H1 (cell line): ENCODE data around the gene ZBTB4. TPM values are rescaled to one million over a fixed set of nuclear protein-coding genes. Genes with fewer than 3 reads are reported as not detected.
A peak's percentile ranks its signal among the peaks of the same experiment; 100 is the strongest.

Experiments
- CTCF ChIA-PET: fragments of 300-600 bp; sonication (Branson Sonifier 250); formaldehyde crosslinking; loops from one replicate; lab custom pipeline; 2021; ENCODE audit not compliant: partially characterized antibody; lab: Charles Lee
- POLR2A ChIA-PET: fragments of 300-600 bp; sonication (Branson Sonifier 250); formaldehyde crosslinking; loops from one replicate; lab custom pipeline; 2021; ENCODE audit warnings: inconsistent platforms; ENCODE audit not compliant: partially characterized antibody; lab: Charles Lee
- DNase-seq, 2 experiments: peaks; one replicate each; pipeline versions ENCODE4 v3.0.0 to v3.0.0-alpha.2; 2010 to 2022; ENCODE audit warnings: low spot score in 2 of 2, low read depth in 1 of 2, mixed read lengths in 1 of 2
- FAIRE-seq: peaks from 2 replicates; lab custom pipeline; 2011; peaks lifted over from hg19 to GRCh38; lab: Jason Lieb, UNC
- H2AFZ ChIP-seq: 2 replicates; pipeline ENCODE4 v1.8.1; 2012; ENCODE audit warnings: low read length, inconsistent platforms
- H2AK5ac ChIP-seq: 2 replicates; pipeline ENCODE4 v1.6.1; 2013; ENCODE audit warnings: low read depth, low read length
- H2BK120ac ChIP-seq: replicated peaks from 2 replicates; pipeline ENCODE3; 2013; ENCODE audit warnings: low read depth, low read length, inconsistent platforms
- H2BK12ac ChIP-seq: 2 replicates; pipeline ENCODE4 v1.6.1; 2013; ENCODE audit warnings: low read depth, low read length
- H2BK15ac ChIP-seq: 2 replicates; pipeline ENCODE4 v1.6.1; 2013; ENCODE audit warnings: low read length
- H2BK20ac ChIP-seq: 2 replicates; pipeline ENCODE4 v1.6.1; 2013; ENCODE audit warnings: low read length
- H2BK5ac ChIP-seq: 2 replicates; pipeline ENCODE4 v1.6.1; 2013; ENCODE audit warnings: low read depth, low read length
- H3K14ac ChIP-seq: 2 replicates; pipeline ENCODE4 v1.6.1; 2013; ENCODE audit warnings: inconsistent platforms; ENCODE audit not compliant: insufficient read length
- H3K18ac ChIP-seq: 2 replicates; pipeline ENCODE4 v1.6.1; 2013; ENCODE audit warnings: low read length; ENCODE audit errors: extremely low read depth
- H3K23ac ChIP-seq: 2 replicates; pipeline ENCODE4 v1.6.1; 2013; ENCODE audit warnings: inconsistent platforms; ENCODE audit not compliant: insufficient read length
- H3K23me2 ChIP-seq: 2 replicates; pipeline ENCODE4 v1.6.1; 2013; ENCODE audit warnings: low read depth, low read length
- H3K27ac ChIP-seq: 2 replicates; pipeline ENCODE4 v1.6.1; 2011; ENCODE audit warnings: low read depth, low read length, inconsistent platforms
- H3K27me3 ChIP-seq, 4 experiments: replicated peaks in 1 of 4; 1 replicate in 1 of 4; 2 replicates in 3 of 4; pipeline versions ENCODE4 v1.6.1 to v1.8.1; 2011 to 2013; ENCODE audit warnings: low read length in 3 of 4, mild to moderate bottlenecking in 3 of 4, inconsistent platforms in 2 of 4, mixed read lengths in 2 of 4, moderate library complexity in 1 of 4; ENCODE audit not compliant: control insufficient read depth in 3 of 4, insufficient read depth in 3 of 4; ENCODE audit errors: extremely low read depth in 1 of 4
- H3K36me3 ChIP-seq, 4 experiments: 2 replicates each; pipeline versions ENCODE4 v1.6.1 to v1.8.1; 2011 to 2013; ENCODE audit warnings: mild to moderate bottlenecking in 4 of 4, low read length in 3 of 4, moderate library complexity in 2 of 4, control low read depth in 1 of 4, inconsistent platforms in 1 of 4; ENCODE audit not compliant: insufficient read depth in 4 of 4, control insufficient read depth in 2 of 4
- H3K4ac ChIP-seq: replicated peaks from 2 replicates; pipeline ENCODE3; 2013; ENCODE audit warnings: low read length, low read depth, mixed read lengths, inconsistent platforms; ENCODE audit not compliant: insufficient read length
- H3K4me1 ChIP-seq, 4 experiments: replicated peaks in 1 of 4; 1 replicate in 1 of 4; 2 replicates in 3 of 4; pipeline versions ENCODE4 v1.6.1 to v1.8.1; 2011 to 2013; ENCODE audit warnings: low read length in 3 of 4, inconsistent platforms in 2 of 4, mixed read lengths in 1 of 4; ENCODE audit not compliant: insufficient read depth in 4 of 4, control insufficient read depth in 3 of 4
- H3K4me2 ChIP-seq, 2 experiments: 2 replicates each; pipeline versions ENCODE4 v1.6.1 to v1.8.1; 2011 to 2013; ENCODE audit warnings: low read depth in 2 of 2, low read length in 2 of 2, control low read depth in 1 of 2, inconsistent platforms in 1 of 2, mild to moderate bottlenecking in 1 of 2; ENCODE audit not compliant: insufficient read depth in 1 of 2
- H3K4me3 ChIP-seq, 4 experiments: fragments of 200-600, 300-600 bp in 1 of 4; sonication (generic), shearing (Covaris generic), sonication (Bioruptor Twin) in 1 of 4; 2 replicates each; pipeline versions ENCODE4 v1.5.1 to v1.8.1; 2011 to 2016; ENCODE audit warnings: low read length in 4 of 4, low read depth in 3 of 4, control low read depth in 2 of 4, inconsistent platforms in 2 of 4, mild to moderate bottlenecking in 2 of 4, mixed read lengths in 1 of 4, moderate library complexity in 1 of 4; ENCODE audit not compliant: insufficient read depth in 2 of 4; ENCODE audit errors: extremely low read depth in 1 of 4
- H3K56ac ChIP-seq: replicated peaks from 2 replicates; pipeline ENCODE3; 2013; ENCODE audit warnings: low read depth, mild to moderate bottlenecking, mixed read lengths, low read length, inconsistent platforms; ENCODE audit not compliant: insufficient read length
- H3K79me1 ChIP-seq: 2 replicates; pipeline ENCODE4 v1.6.1; 2013; ENCODE audit warnings: low read depth, low read length, control low read depth
- H3K79me2 ChIP-seq, 2 experiments: 2 replicates each; pipeline versions ENCODE4 v1.6.1 to v1.8.1; 2012 to 2013; ENCODE audit warnings: low read length in 2 of 2, mild to moderate bottlenecking in 2 of 2, inconsistent platforms in 1 of 2; ENCODE audit not compliant: insufficient read depth in 2 of 2, control insufficient read depth in 1 of 2
- H3K9ac ChIP-seq, 4 experiments: replicated peaks in 1 of 4; 1 replicate in 1 of 4; 2 replicates in 3 of 4; pipeline versions ENCODE4 v1.6.1 to v1.8.1; 2011 to 2013; ENCODE audit warnings: low read depth in 3 of 4, low read length in 3 of 4, control low read depth in 2 of 4, mild to moderate bottlenecking in 2 of 4, moderate library complexity in 2 of 4, inconsistent platforms in 1 of 4; ENCODE audit errors: extremely low read depth in 1 of 4
- H3K9me3 ChIP-seq, 2 experiments: 2 replicates each; pipeline versions ENCODE4 v1.6.1 to v1.8.1; 2012 to 2013; ENCODE audit warnings: mild to moderate bottlenecking in 2 of 2, moderate library complexity in 2 of 2, control low read depth in 1 of 2, inconsistent platforms in 1 of 2, low read depth in 1 of 2, low read length in 1 of 2, mixed read lengths in 1 of 2; ENCODE audit not compliant: insufficient read depth in 2 of 2
- H4K20me1 ChIP-seq, 2 experiments: replicated peaks in 1 of 2; 2 replicates each; pipeline versions ENCODE3 to v1.8.1; 2011 to 2013; ENCODE audit warnings: inconsistent platforms in 2 of 2, low read length in 2 of 2, mild to moderate bottlenecking in 1 of 2; ENCODE audit not compliant: insufficient read depth in 2 of 2, control insufficient read depth in 1 of 2
- H4K5ac ChIP-seq: 2 replicates; pipeline ENCODE4 v1.6.1; 2013; ENCODE audit warnings: low read length, low read depth, mixed read lengths, inconsistent platforms; ENCODE audit not compliant: insufficient read length
- H4K8ac ChIP-seq: 2 replicates; pipeline ENCODE4 v1.8.0; 2013; ENCODE audit warnings: mild to moderate bottlenecking, moderate library complexity, low read length, inconsistent platforms; ENCODE audit not compliant: insufficient read depth; ENCODE audit errors: extremely low read depth
- H4K91ac ChIP-seq: replicated peaks from 2 replicates; pipeline ENCODE3; 2013; ENCODE audit warnings: low read length, mixed read lengths, inconsistent platforms; ENCODE audit not compliant: insufficient read length
- POLR2AphosphoS5 ChIP-seq: IDR thresholded peaks from 2 replicates; pipeline ENCODE4 v1.6.1; 2011; ENCODE audit warnings: low read depth, low read length
- WGBS, 2 experiments: shearing (Covaris generic) in 1 of 2; methylation state at CpG; one replicate each; pipeline versions ENCODE4 v1.1.6 to v1.1.7; 2013 to 2015; ENCODE audit warnings: low lambda C conversion rate in 2 of 2, mixed read lengths in 2 of 2, inconsistent platforms in 1 of 2, low coverage in 1 of 2, missing lambda C conversion rate in 1 of 2; ENCODE audit not compliant: insufficient replicate concordance in 2 of 2, insufficient coverage in 1 of 2, insufficient read length in 1 of 2; ENCODE audit errors: extremely low coverage in 1 of 2, missing lambda C conversion rate in 1 of 2; 5-methylcytosine and 5-hydroxymethylcytosine counted together
- polyA plus RNA-seq, 7 experiments: library from polyadenylated mRNA; depleted of rRNA in 3 of 7; stranded (reverse) in 5 of 7; unstranded in 2 of 7; fragments of >200 nt in 5 of 7; fragments of 200-250 nt in 2 of 7; gene quantifications; 1 replicate in 5 of 7; 2 replicates in 1 of 7; 4 replicates in 1 of 7; pipeline versions ENCODE4 v1.2.1 to v1.2.3, GENCODE V29; 2011 to 2013; ENCODE audit warnings: missing spikeins in 2 of 7, mixed read lengths in 2 of 7
- total RNA-seq: library from RNA; stranded (reverse); fragmentation: NEBNext Ultra II Directional; extraction: Animal tissue kit (Norgen Biotek cat#: 25700); gene quantifications from 2 replicates; pipeline ENCODE4 v1.2.1, GENCODE V29; 2021
- TF ChIP-seq, protein P1 (sequence below): IDR thresholded peaks from 2 replicates; pipeline ENCODE4 v1.6.1; 2011; ENCODE audit warnings: low read depth, mild to moderate bottlenecking, low read length; ENCODE audit not compliant: insufficient read depth

Gene ZBTB4
- total and polyA plus RNA-seq, 2 of the 8 experiments (the other 6 are each of a cell fraction or from before 2014, with no cell fraction given), result 5.9 to 10.1 TPM

DNA sequence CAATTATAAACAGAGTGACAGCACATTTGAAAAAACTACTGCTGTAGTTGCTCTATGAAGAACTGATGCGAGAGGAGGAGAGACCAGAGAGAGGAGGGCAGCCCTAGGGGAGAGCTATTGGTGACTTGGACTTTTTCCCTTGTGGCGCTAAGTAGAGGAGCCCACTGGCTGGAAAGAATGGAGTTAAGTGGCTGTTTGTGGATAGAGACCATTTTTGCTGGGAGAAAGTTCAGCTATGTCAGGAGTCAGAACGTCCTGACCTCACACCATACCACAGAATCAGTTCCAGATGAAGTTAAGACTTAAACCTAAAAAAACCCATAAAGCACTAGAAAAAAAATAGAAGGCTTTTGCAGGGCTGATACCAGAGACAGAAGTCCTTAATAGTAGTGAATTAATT, 6.8 kb upstream of the ZBTB4 start:
- Histone ChIP-seq H3K23ac (no peak overlapping the region), H3K4ac (no peak overlapping the region), H3K79me1 (peaks cover 11% of the 10 kb centered on the region), H2BK5ac (no peak overlapping the region), H2AK5ac (no peak overlapping the region), H3K9me3 (no peaks in the 10 kb centered on the region), H3K27me3 (no peaks in the 10 kb centered on the region), H4K91ac (no peak overlapping the region), H4K5ac (no peak overlapping the region), H2AFZ (no peak overlapping the region), H2BK20ac (no peak overlapping the region), H3K23me2 (peaks cover 13% of the 10 kb centered on the region; the same call in 1 of the 2 replicates), H3K4me1 (peaks cover 0 to 14% (median 7%) of the 10 kb centered on the region in 4 experiments; a peak in 6 of 7 replicates), H3K9ac (no peak overlapping the region), H3K79me2 (peaks cover 43 to 63% of the 10 kb centered on the region in 2 experiments), H3K14ac (no peak overlapping the region), H4K8ac (no peak overlapping the region), H2BK15ac (no peak overlapping the region), H2BK12ac (no peak overlapping the region), H3K56ac (no peak overlapping the region), H2BK120ac (no peak overlapping the region), H4K20me1 (peaks cover 13 to 25% of the 10 kb centered on the region in 2 experiments), H3K4me3 (peak overlapping the region; percentile 10 to 85 (median 48); a peak in 5 of 8 replicates), H3K18ac (no peak overlapping the region), H3K36me3 (0 out of 8 replicates have a peak, but pooled peaks cover 0 to 6% (median 0%) of the 10 kb centered on the region in 4 experiments), H3K4me2 (peak overlapping the region; percentile 53 to 96), H3K27ac (no peak overlapping the region)
- ChIA-PET CTCF (interaction anchor here (0.8 to 2.9 kb wide), 7 partner anchors 17 to 103 kb away, joined by 3 to 11 read pairs (median 6); no protein-coding TSS in a partner anchor), POLR2A (interaction anchor here (0.7 to 14.3 kb wide), 24 partner anchors 10 to 576 kb away, joined by 3 to 339 read pairs (median 8); partner anchors contain the start of genes CHRNB1, FGF11, NEURL4 and TMEM102)
- 87% methylated on average over 3 of the region's 3 CpGs; no CpG with 5 or more reads in 1 of the 2 experiments for WGBS, 2 experiments
- peak; percentile 22; the same call in 1 of the 2 replicates for TF ChIP-seq POLR2AphosphoS5
- TF ChIP-seq, protein P1, sequence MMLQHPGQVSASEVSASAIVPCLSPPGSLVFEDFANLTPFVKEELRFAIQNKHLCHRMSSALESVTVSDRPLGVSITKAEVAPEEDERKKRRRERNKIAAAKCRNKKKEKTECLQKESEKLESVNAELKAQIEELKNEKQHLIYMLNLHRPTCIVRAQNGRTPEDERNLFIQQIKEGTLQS, result no peak
- no peak for FAIRE-seq
- no peak for DNase-seq
